GF-D8 (cell line): ENCODE measurements around the gene FDPS.
A peak's percentile ranks its signal among the peaks of the same experiment; 100 is the strongest.
"Not testable (repeated sequence)": the region's sequence is repeated elsewhere in the genome, so short reads cannot be mapped to it uniquely, and the experiment has no call there.

Source experiments
- DNase-seq: peaks from one replicate; lab custom pipeline; 2025; lab: John Stamatoyannopoulos, UW

The FDPS gene

DNA sequence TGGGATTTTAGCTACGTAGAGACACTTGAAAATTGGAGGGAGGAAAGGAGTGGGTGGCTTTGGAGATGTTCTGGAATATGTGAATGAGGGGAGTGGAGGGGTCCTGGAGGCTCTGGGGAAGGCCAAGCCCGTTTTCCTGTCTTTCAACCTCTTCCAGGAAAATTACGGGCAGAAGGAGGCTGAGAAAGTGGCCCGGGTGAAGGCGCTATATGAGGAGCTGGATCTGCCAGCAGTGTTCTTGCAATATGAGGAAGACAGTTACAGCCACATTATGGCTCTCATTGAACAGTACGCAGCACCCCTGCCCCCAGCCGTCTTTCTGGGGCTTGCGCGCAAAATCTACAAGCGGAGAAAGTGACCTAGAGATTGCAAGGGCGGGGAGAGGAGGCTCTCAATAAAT lies 11.6 kb downstream of the FDPS start:
- DNase-seq = no peak

DNA sequence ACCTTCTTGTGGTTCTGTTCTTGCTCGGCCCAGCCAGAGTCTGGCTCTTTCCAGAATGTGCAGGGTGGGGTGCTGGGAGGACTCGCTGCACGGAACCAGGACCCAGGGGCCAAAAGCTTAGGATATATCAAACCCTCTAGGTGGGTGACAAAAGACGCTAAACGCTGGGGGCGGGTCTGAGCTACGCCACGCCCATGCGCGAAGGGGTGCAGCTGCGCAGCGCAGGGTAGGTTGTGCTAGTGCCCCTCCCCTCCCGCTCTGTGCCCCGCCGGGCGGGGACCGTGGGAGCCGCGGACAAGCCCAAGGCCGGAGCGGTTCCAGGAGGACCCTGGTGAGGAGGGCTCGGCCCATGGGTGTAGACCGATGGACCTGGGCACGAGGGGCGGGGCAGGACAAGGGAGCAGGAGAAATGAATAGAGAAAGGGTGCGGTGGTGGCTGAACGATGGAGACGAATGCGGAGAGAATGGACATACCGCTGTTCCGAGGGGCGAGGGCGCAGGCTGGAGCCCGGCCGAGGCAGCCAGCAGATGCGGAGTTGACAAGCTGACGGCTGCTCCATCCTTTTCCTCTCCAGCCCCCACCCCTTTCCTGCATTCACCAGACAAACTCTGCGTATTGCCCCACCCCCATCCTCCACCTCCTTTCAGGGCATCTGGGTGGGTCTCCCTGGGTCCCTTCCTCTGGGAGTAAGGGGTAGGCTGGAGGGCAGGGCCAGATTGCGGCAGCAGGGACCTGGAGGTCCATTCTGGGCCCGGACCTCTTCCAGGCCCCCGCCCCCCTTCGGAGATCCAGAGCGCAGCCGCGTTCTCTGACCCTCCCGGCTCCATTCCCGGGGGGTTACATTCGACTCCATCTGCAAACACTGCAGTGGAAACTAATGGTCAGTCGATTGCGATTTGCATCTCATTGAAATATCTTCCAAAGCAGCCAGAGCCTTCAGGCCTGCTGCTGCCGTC lies 12.3 kb downstream of the FDPS start, which contains the start of gene RUSC1:
Gene RUSC1, plus strand, starts transcription at position 234 of the 957 bp plus-strand sequence. CDS start 880 bp downstream, outside the sequence.
- no peak for DNase-seq

DNA sequence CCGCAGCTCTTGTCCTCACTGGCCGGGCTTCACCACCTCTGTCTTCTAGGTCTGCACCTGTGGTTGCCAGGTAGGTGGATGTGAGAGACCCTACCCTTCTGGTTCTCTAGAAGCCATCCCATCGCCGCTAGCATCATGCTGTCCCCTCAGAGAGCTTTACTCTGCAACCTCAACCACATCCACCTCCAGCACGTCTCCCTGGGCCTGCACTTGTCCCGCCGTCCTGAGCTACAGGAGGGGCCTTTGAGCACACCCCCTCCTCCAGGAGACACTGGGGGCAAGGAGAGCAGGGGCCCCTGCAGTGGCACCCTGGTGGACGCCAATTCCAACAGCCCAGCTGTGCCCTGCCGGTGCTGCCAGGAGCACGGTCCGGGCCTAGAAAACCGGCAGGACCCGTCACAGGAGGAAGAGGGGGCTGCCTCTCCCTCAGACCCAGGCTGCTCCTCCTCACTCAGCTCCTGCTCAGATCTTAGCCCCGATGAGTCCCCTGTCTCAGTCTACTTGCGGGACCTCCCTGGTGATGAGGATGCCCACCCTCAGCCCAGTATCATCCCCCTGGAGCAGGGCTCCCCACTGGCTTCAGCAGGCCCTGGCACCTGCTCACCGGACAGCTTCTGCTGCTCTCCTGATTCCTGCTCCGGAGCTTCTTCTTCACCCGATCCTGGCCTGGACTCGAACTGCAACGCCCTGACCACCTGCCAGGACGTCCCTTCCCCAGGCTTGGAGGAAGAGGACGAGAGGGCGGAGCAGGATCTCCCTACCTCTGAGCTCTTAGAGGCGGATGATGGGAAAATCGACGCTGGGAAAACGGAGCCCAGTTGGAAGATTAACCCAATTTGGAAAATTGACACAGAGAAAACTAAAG lies 13.2 kb downstream of the FDPS start:
- DNase-seq = no peak

DNA sequence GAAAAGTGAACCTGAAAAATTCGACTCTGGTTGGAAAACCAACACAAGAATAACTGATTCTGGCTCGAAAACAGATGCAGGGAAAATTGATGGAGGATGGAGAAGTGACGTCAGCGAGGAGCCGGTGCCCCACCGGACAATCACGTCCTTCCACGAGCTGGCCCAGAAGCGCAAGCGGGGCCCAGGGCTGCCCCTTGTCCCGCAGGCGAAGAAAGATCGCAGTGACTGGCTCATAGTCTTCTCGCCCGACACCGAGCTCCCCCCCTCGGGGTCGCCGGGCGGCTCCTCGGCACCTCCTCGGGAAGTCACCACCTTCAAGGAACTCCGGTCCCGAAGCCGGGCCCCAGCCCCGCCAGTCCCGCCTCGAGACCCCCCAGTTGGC lies 13.9 kb downstream of the FDPS start:
- DNase-seq = no peak

DNA sequence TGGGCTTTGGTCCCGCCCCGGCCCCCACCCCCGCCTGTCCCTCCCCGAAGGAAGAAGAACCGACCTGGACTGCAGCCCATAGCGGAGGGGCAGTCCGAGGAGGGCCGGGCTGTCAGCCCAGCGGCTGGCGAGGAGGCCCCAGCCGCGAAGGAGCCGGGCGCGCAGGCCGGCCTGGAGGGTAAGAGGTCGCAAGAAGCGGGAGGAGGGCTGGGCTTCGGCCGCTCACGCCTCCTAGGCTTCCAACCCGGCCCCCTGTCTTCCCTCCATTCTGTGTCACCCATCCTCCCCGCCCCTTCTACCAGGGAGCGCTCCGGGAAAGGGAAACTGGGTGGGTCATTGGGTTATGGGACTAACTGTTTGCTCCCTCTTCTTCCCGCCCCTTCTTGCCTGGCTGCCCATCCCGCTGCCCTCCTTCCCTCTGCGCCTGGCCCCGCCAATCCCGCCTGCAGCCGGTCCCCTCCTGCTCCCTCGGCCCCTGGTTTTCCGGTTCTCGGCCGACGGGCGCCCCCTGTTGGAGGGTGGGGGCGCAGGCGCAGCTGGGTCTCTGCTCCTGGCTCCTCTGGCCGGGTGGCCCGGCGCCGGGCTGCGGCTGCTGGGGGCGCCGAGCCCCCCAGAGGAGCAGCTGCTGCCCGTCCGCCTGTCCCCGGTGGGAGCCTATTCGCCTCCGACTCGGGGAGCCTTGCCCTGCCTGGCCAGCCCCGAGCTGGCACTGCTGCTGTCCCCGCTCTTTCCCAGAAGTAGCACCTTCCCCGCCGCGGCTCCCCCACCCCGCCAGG lies 14.5 kb downstream of the FDPS start:
- DNase-seq = peak; percentile 46

DNA sequence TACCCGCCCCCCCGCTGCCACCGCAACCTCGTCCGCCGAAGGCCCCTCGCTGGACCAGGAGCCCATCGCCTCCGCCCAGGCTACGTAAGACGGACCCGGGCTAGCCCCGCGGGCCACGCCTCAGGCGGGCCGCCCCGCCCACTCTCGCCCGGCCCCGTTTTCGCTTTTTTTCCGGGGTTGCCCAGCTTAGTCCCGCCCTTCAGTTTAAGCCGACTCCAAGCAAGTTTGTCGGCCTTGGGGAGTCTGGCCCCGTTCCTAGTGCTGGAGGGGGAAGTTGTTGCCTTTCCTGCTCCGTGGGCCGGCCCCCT lies 15.0 kb downstream of the FDPS start:
- peak; percentile 61 for DNase-seq

DNA sequence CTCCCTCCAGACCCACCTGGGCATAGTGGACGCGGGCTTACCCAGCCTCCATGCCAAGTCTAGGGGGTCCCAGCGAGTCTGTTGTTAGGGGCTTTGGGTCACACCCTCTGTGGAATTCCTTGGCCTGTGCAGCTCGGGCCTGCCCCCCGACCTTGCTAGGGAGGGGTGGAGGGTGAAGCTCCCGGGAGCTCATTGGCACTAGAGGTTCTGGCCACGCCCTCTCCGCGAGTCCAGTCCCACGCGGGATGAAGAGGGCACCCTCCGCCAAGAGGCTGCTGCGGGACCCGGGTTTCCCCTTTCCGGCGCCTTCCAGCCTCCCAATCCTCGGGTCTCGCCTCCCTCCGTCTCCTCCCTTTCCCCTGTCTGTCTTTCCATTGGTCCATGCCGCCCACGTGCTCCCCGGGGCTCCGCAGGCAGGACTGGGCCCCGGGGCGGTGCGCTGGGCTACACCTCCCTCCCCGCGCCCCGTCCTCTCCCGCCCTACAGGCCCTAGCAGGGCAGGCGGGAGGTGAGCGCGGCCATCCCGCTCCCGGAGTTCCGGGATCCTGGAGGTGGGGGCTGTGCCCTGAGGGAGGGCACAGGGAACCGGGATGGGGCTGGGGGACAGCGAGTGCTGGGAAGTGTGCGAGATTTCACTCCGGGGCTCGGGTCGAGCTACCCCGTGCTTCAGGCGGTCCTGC lies 15.5 kb downstream of the FDPS start:
- DNase-seq = peak; percentile 88

DNA sequence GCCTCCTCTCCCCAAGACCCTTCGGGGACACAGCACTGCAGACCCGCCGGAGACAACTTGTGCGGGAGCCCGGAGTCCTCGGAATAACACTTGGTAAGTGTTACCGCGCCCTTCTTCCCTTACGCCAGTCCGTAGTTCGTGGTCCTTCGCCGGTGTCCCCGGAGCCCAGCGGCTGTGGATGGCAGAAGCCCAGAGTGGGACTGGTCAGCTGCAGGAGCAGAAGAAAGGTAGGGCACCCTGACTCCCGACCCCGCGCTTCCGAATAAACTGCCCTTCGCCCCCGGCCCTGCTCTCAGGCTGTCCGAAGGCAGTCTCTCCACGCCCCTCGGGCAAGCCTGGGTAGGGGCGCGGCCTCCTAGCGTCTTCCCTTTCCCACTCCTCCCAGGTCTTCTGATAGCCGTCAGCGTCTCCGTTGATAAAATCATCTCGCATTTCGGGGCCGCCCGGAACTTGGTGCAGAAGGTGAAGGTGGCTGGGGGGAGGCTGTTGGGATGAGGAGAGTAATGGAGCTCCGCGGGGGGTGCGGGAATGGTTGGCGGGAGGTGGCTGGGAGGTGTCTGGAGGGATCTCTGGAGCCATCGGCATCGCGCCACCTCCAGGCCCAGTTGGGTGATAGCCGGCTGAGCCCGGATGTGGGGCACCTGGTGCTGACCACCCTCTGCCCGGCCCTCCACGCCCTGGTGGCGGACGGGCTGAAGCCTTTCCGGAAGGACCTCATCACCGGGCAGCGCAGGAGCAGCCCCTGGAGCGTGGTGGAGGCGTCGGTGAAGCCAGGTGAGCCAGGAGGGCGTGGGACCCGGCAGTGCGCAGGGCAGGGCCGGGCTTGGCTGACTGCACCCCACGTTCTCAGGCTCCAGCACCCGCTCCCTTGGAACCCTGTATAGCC lies 16.3 kb downstream of the FDPS start:
- no peak for DNase-seq

DNA sequence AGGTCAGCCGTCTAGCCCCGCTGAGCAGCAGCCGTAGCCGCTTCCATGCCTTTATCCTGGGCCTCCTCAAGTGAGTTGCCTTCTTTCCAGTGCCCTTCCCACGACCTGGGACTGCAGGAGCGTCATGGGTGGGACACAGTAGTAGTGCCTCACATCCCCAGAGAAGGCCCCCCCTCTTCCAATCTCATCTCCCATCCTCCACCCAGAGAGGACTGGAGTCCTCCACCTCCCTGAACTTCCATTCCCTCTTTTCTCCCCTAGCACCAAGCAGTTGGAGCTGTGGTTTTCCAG lies 16.9 kb downstream of the FDPS start:
- no peak for DNase-seq

DNA sequence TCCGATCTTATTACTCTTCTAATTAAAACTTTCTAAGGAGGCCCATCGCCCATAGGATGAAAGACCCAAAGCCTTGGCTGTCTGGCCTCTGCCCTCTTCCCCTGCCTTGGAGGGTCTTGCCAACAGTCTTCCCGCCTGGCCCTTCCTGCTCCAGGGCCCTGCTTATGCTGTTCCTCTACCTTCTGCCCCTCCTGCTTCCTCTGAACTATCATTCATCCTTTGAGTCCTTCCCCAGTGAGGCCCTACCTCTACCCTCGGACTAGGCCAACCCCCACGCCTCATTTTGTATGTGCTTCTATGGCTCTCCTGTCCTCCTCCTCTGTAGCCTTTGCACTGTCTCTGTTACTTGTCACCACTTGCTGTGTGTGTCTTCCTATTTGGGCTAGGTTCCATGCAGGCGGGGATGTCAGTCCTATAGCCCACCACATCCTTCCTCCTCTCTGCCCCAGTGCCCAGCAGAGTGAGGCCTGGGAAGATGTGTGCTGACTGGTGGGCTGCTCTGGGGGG lies 17.4 kb downstream of the FDPS start:
- no peak for DNase-seq

DNA sequence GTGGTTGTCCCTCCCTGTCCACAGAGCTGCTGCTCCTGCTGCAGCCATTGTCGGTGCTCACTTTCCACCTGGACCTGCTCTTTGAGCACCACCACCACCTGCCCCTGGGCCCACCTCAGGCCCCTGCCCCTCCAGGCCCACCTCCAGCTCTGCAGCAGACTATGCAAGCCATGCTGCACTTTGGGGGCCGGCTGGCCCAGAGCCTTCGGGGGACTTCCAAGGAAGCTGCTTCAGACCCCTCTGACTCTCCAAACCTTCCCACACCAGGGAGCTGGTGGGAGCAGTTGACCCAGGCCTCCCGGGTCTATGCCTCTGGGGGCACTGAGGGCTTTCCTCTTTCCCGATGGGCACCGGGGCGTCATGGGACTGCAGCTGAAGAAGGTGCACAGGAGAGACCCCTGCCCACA lies 18.0 kb downstream of the FDPS start:
- no peak for DNase-seq

DNA sequence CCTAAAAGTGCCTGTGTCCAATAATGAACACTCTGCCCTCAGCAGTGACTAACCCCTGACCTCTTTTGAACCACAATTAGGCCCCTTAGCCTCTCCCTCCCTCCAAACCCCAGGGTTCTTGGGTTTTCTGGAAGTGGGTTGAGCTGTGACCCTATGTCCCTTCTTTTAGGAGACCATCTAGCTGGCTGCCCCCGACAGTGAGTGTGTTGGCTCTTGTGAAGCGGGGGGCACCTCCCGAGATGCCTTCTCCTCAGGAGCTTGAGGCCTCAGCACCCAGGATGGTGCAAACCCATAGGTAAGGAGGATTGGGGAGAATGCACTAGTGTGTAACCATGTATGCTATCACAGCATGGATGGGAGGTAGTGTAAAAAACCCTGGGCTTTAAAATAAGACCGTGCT lies 19.3 kb downstream of the FDPS start:
- no peak for DNase-seq

DNA sequence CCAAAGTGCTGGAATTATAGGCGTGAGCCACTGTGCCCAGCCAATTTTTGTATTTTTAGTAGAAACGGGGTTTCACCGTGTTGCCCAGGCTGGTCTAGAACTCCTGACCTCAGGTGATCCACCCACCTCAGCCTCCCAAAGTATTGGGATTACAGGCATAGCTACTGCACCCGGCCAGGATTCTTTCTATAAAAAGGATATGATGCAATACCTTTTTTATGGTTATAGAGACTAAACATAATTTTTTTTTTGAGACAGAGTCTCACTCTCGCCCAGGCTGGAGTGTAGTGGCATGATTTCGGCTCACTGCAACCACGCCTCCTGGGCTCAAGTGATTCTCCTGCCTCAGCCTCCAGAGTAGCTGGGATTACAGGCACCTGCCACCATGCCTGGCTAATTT lies 20.2 kb downstream of the FDPS start:
- DNase-seq = not testable (repeated sequence)

DNA sequence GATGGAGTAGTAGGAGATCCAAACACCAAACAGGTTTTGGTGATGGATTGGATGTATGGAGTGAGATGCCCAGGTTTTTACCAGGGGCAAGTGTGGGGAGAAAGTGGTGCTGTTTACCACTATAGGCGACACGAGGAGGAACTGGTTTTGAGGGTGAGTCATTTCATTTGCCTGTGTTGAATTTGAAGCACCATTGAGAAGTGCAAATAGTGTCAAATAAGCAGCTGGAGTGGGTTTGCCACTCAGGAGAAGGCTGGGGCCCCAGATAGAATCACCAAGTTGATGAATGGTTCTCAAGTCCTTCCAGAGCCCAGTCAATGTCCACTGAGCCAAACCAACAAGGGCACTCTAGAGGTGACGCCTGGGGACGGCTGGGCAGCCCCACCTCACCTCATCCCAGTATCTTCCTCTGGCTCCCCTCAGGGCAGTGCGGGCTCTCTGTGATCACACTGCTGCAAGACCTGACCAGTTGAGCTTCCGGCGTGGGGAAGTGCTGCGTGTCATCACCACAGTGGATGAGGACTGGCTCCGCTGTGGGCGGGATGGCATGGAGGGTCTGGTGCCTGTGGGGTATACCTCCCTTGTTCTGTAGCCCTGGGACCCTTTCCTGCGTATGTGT lies 21.4 kb downstream of the FDPS start:
- no peak for DNase-seq

DNA sequence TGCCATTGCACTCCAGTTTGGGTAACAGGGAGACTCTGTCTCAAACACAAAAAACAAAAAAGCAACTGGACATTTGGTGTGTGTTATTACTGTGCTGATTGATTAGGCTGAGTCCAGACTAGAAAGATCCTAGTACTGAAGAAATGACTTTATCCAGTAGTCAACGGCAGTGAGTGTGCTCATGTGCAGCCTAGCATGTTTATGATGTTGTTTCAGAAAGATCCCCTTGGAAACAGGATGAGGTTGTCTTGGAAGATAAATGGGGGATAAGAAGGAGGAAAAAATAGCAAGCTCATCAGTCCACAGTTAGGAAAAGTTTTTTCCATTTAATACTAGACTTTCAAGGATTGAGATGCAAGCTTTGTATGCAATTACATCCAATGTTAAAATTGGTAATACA lies 26.3 kb downstream of the FDPS start:
- DNase-seq = no peak

DNA sequence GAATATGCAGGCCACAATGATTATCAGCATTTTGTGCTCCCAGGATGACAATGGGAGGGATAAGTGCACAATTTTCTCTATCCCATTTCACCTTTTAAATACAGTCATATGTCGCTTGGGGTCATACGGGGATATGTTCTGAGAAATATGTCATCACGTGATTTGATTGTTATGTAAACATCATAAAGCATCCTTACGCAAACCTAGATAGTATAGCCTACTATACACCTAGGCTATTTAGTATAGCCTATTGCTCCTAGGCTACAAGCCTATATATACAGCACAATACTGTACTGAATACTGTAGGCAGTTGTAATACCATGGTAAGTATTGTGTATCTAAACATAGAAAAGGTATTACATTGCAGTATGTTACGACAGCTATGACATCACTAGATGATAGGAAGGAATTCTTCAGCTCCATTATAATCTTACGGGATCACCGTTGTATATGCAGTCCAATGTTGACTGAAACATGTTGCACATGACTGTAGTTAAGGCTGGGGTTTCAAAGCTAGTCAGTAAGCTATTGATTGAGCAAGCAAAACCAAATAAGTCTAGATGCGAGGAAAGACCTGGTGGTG lies 30.9 kb downstream of the FDPS start:
- no peak for DNase-seq

DNA sequence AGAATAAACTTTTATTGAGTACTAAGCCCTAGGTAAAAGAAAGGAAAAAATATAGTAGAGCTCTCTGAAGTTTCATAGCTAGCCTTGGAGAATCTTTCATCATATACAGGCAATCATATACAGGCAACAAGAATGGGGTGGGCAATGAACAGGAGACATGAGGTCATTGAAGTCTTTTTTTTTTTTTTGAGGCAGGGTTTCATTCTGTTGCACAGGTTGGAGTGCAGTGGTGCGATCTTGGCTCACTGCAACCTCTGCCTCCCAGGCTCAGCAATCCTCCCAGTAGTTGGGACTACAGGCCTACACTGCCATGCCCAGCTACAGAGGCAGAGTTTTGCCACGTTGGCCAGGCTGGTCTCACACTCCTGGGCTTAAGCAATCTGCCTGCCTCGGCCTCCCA lies 34.2 kb downstream of the FDPS start:
- no peak for DNase-seq

DNA sequence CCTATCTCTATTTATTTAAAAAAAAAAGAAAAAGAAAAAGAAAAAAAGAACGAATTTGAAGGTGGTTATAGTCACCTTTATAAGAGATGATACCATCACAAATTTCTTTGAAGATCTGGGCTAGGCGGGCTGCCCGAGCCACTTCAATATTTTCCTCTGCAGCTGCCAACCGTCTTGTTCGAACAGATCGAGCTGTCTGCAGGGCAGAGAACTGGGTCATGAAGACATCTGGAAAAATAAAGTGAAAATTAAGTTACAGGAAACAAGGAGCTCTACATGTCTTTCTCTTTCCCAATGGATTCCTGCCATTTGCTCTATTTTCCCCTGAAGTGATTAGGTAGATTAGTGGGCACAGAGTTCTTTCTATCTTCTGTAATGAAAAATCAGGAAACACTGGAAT lies 44.0 kb downstream of the FDPS start:
- DNase-seq = no peak

DNA sequence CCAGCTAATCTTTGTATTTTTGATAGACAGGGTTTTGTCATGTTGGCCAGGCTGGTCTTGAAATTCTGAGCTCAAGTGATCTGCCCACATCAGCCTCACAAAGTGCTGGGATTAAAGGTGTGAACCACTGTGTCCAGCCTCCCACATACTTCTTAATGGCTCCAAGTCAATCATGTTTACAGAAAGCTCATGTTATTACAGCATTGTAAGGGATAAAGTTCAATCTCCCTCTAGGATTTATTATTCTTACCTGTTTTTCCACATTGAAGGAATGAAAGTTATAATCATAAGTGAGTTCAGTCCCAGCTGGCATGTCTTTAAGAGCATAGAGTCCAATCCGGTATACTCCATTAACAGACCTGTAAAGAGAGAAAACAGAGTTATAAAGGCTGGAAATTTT lies 51.4 kb downstream of the FDPS start:
- no peak for DNase-seq
